ENCODE data around the gene RNF38.
"Not testable (repeated sequence)": the region's sequence is repeated elsewhere in the genome, so short reads cannot be mapped to it uniquely, and the experiment has no call there.

Gene RNF38

DNA sequence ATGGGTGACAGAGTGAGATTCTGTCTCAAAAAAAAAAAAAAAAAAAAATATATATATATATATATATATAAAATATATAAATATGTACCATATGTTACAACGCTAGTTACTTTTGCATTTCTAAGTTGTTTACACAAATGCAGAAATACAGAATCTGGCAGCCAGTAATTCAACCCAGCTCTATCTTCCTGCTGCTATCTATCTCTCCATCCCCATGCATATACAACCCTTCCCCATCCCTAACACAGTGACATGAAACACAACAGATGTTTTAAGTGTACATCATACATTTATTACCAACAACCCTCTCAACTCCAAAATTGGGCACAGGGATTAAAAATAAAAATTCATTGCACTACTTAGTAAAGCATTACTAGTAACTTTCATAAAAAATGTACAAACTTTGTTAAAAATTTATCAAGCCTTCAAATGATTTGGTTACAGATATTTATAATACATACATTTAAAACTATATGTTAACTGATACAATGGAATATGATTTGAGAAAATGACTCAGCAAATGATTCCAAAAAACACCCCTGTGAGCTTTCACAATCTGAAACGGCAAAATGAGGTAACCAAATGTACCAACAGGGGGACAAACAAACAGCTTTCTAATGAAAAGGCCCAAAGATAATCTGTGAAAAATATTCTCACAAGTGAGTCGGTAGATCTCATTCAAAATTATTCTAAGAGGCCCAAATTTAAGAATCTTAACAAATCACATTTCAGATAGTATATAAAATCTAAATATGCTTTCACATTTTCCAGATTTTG is 63.8 kb downstream of the RNF38 start:
- DNase-seq (ENCODE audit: low read depth in 3 of 3): no peak

DNA sequence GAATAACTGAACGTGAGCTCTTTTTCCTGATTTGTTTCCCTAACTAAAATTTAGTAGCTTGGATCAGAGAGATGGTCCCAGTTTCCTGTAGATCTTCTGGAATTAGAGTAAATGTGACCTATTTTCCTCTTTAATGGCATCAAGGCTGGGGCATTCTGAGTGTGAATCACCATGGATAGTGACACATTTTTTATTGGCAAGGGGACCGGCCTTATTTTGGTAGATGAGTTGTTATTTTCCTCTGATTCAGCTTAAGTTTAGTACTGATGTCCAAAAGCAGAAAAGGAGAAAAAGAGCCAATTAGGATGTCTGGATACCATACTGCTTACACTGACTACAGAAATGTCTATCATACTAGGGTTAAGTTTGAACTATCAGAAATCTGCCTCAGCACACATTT is 68.1 kb downstream of the RNF38 start:
- DNase-seq (ENCODE audit: low read depth in 3 of 3): no peak

DNA sequence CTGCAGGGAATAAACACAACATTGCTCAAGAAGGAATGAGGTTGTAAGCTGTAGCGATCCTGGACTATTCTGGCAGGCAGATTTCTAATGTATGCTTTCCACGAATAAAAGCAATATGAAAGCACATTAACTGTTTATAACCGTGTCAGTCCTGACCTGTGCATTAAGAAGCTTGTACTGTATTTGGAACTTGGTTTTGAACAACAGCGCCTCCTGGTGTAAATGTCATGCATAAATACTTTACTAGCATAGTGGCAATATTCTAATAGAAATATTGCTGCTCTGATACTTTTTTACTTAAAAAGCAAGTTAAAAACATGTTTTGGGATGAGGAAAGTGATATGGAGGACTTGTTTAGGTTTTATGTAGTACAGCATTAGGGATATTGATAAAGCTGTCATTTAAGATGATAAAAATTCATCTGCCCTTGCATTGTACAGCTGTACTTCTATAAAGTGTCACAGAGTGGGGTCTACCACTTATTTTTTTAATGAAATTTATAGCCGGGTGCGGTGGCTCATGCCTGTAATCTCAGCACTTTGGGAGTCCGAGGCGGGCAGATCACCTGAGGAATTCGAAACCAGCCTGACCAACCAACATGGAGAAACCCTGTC is 71.2 kb downstream of the RNF38 start:
- DNase-seq (ENCODE audit: low read depth in 3 of 3): peak in 2 of 3 donors; percentile 17 to 51

DNA sequence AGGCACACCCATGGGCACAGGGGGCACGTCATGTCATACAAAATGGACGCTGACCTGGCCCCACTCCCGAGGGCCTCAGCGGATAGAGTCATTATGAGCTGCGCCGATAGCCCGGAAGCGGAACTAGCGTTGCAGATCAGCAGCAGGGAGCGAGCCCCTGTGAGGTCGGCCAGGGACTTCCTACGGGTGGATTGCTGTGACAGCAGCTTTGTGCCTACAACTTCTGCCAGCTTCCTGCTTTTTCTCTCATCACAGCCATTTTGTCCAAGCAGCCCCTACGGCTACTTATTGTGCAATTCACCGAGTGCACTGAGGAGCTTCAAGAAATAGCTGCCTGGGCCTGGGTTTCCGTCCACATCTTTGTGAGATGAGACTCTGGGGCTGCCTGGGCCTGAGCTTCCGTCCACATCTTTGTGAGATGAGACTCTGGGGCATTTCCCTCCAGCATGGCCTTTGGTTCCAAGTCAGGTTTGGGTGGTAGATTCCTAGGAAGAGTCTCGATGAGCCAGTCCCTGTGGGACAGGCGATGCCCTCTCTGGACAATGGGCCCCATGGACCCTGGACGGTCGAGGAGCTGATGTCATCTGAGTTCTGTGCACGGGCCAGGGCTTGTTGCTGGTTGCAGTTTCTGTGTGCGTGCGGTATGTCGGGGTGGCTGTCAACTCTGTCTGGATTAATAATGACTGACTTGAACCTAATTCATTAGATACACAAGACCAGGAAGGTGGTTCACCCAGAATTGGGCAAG is 74.8 kb downstream of the RNF38 start:
- no peak for DNase-seq (ENCODE audit: low read depth in 3 of 3)

DNA sequence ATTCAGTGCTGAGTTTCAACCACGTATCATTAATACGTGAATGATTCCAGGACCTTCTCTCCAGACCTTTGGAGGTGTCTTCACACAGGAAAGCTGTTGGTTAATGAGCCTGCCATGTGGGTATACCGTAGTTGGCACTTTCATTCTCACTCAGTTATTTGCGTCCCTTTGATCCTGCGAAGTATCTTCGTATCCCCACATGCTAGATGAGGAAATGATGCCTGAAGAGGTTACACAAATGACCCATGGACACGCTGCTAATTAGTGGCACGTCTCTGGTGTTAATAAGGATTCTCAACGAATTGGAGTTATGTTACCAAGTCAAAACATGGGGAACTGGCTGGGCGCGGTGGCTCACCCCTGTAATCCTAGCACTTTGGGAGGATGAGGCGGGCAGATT is 76.1 kb downstream of the RNF38 start:
- DNase-seq (ENCODE audit: low read depth in 3 of 3): no peak

DNA sequence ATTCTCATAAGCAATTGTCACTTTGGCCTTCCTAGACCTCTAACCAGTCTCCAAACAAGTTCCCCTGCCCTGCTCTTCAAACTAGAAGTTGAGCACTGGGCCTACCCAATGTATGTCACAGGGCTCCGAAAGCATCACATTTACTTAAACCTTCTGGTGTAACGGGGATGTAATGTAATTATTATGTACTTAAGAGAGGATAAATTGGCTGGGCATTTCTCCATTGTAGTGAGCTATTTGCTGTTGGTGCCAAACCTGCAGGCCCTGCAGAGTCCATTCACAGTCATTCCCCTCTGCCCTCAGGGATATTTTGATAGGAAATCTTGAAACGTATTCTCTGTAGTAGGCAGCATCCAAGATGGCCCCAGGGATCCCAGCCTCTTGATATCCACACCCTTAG is 77.6 kb downstream of the RNF38 start:
- no peak for DNase-seq (ENCODE audit: low read depth in 3 of 3)

DNA sequence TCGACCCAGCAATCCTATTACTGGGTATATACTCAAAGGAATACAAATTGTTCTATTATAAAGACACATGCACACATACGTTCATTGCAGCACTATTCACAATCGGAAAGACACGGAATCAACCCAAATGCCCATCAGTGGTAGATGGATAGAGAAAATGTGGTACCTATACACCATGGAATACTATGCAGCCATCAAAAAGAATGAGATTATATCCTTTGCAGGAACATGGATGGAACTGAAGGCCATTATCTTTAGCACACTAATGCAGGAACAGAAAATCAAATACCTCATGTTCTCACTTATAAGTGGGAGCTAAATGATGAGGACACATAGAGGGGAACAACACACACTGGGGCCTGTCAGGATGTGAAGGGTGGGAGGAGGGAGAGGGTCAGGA is 78.2 kb downstream of the RNF38 start:
- not testable (repeated sequence) for DNase-seq (ENCODE audit: low read depth in 3 of 3)

DNA sequence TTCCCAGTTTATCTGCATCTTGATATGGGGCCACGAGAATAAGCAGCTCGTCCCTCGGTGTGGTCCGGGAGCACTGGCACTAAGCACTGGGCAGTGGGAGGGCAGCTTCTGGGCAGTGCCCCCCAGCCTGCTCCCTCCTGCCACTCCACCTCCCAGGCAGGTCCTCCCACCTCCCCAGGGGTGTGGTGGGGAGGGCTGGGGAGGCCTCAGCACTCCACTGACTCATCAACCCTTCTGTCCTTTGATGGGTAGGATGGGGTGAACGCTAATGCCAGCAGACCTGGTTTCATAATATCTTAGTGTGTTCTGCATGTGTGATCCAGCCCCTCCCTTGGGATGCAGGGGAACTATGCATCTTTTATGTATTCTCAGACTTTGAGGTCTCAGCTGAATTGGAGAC is 79.6 kb downstream of the RNF38 start:
- DNase-seq (ENCODE audit: low read depth in 3 of 3): no peak

DNA sequence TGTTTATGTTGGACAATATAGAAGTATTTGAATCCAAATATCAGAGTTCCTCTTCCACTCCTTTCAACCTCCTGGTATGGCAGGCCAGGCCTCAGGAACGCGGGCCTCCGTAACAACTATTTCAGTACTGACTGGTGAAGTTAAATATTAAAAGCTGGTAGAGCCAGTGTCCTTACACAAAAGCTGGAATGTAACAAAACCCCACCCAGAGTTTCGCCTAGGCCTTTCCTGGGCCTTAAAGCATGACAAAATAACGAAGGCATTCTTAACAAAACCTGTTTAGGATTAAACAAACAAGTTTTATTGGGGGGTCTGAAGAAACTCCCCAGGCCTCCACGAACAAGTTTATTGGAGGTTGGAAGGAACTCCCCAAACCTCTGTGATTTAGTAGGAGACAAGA is 80.3 kb downstream of the RNF38 start:
- no peak for DNase-seq (ENCODE audit: low read depth in 3 of 3)

DNA sequence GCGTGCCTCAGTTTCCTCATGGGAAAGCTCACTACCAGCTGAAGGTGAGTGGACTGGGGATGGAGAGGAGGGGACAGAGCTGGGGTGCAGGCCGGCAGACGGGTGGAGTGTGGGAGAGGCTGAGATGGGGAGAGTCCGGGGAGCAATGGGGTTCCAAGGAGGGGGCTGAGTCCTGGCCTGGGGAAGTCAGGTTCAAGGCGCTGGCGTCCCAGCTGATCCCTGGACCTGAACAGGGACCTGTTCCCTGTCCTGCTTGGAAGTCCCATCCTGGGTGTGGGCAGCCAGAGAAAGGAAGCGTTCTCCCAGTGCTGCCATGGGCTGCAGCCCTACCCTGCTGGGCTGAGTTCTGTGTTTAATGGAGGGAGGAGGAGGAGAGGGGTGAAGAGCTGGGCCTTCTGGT is 80.9 kb downstream of the RNF38 start:
- DNase-seq (ENCODE audit: low read depth in 3 of 3): no peak

DNA sequence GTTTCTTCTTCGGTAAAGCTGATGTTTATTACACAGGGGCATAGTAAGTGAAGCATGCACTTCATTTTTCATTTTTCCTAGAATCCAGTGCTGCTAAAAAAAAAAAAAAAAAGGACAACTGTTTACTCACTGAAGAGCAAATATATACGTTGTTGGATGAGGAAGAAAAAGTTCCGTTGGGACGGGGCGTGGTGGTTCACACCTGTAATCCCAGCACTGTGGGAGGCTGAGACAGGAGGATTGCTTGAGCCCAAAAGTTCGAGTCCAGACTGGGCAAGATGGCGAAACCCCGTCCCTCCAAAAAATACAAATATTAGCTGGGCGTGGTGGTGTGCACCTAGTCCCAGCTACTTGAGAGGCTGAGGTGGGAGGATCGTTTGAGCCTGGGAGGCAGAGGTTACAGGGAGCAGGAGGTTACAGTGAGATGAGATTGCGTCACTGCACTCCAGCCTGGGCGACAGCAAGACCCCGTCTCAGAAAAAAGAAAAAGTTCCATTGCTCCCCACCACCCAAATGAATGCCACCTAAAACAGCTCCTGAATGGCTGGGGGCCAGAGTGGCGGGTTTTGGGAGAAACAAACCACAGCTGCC is 81.8 kb downstream of the RNF38 start:
- DNase-seq (ENCODE audit: low read depth in 3 of 3): no peak

DNA sequence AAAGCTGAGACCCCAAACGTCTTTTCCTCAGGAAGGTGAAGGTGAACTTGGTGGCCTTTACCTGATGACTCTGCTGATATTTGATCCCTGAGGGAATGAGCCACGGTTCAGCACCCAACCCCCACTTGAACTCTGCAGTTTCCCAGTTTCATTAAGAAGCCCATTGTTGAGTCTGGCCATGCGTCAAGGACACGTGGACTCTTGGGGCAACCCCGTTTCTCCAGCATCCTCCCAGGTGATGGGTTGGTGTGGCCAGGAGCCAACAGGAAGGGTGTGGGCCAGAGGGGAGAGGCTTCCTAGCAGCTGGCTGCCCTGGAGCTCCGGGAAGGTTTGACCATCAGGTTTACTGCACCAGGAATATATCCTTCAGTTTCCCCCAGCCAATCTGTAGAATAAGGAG is 82.3 kb downstream of the RNF38 start:
- no peak for DNase-seq (ENCODE audit: low read depth in 3 of 3)

DNA sequence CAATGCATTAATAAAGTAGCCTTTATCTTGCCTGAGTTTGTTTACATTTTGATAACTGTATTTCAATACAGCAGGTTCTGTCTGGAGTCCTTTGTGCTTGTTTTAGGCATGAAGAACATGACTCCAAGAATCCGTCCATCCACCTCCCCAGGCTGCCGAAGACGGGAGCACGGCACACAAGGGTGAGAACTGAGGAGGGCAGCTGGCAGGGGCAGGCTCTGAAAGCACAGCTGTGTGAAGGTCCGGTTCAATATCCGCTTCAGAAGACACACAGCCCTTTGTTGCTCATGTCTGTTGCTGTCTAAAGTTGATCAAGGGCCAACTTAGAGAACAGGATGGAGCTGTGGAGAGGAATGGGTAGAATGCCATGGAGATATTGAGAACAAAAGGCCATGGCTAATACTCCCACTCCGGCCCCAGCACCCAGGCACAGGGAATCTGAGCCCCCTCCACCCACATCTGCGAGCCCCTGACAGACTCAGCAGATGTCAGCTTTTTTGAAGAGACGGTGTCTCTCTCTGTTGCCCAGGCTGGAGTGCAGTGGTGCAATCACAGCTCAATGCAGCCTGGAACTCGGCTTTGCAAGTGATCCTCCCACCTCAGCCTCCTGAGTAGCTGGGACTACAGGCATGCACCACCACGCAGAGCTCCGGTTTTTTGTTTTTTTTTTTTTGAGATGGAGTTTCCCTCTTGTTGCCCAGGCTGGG is 83.3 kb downstream of the RNF38 start:
- no peak for DNase-seq (ENCODE audit: low read depth in 3 of 3)

DNA sequence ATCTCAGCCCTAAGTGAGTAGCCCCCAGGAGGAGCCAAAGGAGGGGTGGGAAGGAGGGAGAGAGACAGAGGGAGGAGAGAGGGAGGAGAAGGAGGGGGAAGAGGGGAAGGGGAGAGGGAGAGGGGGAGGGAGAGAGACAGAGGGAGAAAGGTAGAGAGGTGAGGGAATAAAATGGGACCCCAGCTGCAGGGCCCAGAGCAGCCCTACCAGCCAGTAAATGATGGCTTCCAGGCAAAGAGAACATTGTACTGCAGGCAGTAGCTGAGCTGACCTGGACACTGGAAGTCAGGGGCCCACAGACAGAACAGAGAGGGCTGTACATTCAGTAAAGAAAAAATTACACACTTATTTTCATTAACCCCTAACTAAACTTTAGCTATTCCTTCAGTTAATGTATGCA is 84.0 kb downstream of the RNF38 start:
- DNase-seq (ENCODE audit: low read depth in 3 of 3): no peak

DNA sequence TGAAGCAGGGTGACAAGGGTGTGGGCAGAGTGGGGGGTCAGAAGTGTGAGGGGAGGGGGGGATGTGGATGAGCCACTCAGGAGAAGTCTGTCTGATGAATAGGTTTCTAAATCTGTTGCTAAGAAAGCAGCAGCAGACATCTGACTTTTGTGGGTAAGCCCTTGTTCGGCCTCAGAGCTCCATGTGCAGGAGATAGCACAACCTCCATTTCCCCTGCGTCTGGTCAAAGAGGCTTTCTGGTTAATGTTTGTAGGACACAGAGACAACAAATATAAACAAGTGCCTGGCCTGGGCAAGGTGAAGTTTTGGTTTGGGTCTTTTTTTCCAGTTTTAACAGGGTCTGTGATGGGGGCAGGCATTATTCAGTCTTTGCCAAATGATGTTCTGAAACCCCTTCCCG is 84.8 kb downstream of the RNF38 start:
- no peak for DNase-seq (ENCODE audit: low read depth in 3 of 3)

DNA sequence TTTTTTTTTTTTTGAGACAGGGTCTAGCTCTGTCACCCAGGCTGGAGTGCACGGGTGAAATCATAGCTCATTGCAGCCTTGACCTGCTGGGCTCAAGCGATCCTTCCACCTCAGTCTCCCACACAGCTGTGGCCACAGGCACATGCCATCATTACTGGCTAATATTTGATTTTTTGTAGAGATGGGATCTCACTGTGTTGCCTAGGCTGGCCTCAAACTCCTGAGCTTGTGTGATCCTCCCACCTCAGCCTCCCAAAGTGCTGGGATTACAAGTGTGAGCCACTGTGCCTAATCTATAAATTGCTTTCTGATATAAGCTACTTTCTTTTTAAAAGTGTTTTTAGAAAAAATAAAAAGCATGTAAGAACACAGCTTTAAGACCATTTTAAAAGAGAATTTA is 85.3 kb downstream of the RNF38 start:
- no peak for DNase-seq (ENCODE audit: low read depth in 3 of 3)

DNA sequence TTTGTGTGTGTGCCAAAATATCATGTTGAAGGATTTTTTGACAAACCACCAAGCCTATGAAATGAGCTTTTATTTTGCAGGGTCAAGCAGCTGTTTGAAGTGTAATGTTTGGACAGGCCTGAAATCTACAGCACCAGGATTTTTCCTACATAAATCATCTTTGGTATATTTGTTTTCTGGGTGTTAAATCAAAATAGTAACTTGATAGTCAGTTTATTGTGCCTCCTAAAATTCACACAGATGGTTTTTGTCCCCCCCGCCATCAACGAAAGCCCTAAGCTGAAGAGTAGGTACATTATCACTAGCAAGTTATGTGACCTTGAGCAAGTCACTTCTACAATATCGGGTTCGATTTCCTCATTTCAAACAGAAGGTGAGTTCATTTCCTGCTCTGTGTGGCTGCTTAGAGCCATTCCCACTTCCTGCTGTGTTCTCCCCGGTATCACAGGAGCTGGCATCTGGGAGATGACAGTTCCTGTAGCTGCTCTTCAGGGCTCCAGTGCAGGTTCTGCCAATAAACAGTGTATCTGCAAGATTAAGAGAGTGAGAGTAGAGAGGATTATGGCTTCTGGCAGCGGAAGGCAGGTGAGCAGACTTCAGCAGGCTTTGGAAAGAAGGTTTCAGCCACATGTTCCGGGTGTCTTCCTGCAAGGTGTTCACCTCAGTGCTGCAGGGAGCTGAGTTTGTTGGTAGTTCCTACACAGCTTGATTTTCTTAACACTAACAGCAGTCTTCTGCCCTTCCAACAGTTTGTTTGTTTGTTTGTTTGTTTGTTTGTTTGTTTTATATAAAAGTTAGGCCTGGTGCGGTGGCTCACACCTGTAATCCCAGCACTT is 93.4 kb downstream of the RNF38 start:
- no peak for DNase-seq (ENCODE audit: low read depth in 3 of 3)

DNA sequence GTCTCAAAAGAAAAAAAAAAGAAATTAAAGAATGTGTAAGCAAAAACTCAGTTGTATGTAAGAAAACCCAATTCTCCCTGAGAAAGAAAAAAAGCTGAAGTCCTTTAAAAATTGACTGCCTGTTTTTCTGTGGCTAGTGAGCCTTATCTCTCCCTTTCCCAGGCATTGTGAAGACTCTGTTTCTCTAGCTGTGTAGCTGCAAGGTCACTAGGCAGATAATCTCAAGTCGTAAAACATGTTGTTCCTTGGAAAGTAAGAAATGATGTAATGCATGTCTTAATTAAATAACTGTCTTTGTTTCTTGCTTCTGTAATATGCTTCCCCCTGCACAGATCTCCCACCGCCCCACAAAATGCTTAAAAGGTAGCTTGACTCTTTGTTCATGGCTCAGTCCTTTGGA is 95.7 kb downstream of the RNF38 start:
- not testable (repeated sequence) for DNase-seq (ENCODE audit: low read depth in 3 of 3)

DNA sequence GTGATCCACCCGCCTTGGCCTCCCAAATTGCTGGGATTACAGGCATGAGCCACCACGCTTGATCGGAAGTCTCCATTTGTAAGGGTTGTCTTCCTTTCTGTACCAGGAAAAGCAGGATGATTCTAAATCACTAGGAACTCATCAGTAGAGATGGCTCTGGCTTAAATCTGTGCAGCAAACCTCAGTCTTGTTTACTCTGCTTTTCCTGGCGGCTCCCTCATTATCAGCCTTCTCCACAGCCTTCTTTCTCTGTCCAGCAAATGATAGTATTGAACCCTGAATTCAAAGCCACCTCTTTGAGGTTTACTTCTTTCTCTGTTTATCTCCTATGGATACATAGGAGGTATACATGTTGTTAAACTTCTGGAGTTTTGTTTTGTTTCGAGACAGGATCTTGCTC is 98.8 kb downstream of the RNF38 start:
- DNase-seq (ENCODE audit: low read depth in 3 of 3): no peak

DNA sequence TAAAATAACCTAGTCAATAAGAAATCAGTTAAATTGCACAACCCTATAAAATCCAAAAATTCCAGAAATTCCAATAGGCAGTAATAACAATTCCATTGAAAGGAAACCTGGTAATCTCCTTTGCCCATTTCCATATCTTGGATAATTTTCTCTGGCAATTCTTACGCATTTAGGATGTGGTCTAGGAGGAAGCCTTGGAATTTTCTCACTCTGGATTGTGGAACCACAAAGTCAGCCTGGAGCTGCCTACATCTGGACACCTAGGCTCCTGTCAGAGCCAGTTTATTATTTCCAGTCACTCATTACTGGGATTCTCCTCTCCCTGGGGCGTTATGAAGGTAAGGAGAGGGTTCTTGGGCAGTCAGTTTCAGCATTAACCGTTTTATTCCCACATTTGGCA is 101.5 kb downstream of the RNF38 start:
- DNase-seq (ENCODE audit: low read depth in 3 of 3): no peak

DNA sequence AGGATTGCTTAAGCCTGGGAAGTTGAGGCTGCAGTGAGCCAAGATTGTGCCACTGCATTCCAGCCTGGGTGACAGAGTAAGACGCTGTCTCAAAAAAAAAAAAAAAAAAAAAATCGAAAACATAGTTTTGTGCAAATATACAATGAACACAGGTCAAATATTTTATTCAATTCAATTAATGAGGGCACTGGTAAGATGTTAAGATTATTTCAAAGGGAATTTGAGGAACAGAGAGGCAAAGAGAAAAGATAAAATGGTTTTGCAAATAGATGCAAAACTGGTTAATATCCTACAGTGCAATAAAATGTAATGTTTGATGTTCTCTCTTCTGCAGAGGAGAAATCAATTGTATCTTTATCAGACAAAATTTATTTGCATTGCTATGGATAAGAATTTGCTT is 102.3 kb downstream of the RNF38 start:
- DNase-seq (ENCODE audit: low read depth in 3 of 3): no peak
